H1 (cell line): ENCODE results near the gene RELL1. TPM values are rescaled to one million over a fixed set of nuclear protein-coding genes. Genes with fewer than 3 reads are reported as not detected.

ENCODE experiments used
- USF2 ChIP-seq: IDR thresholded peaks from 2 replicates; pipeline ENCODE4 v1.6.1; 2011; ENCODE audit warnings: low read length, improper control_type of control experiment
- ZNF274 ChIP-seq: IDR thresholded peaks from 2 replicates; pipeline ENCODE4 v1.7.0; 2012; ENCODE audit warnings: low read length, borderline replicate concordance; ENCODE audit errors: extremely low read depth
- polyA plus RNA-seq, 7 experiments: library from polyadenylated mRNA; depleted of rRNA in 3 of 7; stranded (reverse) in 5 of 7; unstranded in 2 of 7; fragments of >200 nt in 5 of 7; fragments of 200-250 nt in 2 of 7; gene quantifications; 1 replicate in 5 of 7; 2 replicates in 1 of 7; 4 replicates in 1 of 7; pipeline versions ENCODE4 v1.2.1 to v1.2.3, GENCODE V29; 2011 to 2013; ENCODE audit warnings: missing spikeins in 2 of 7, mixed read lengths in 2 of 7
- total RNA-seq: library from RNA; stranded (reverse); fragmentation: NEBNext Ultra II Directional; extraction: Animal tissue kit (Norgen Biotek cat#: 25700); gene quantifications from 2 replicates; pipeline ENCODE4 v1.2.1, GENCODE V29; 2021

RELL1 gene
- total and polyA plus RNA-seq, 2 of the 8 experiments (the other 6 are each of a cell fraction or from before 2014, with no cell fraction given) = 2.1 to 14.1 TPM

- TF ChIP-seq ZNF274 = no peak
- TF ChIP-seq USF2 = no peak
- TF ChIP-seq, all 59 proteins: peak for 0
Observed at GRCh38 chr4:37733240-37733867, 47.2 kb upstream of the RELL1 start (continued).
